ENCODE results near the gene TRPM3. TPM values are rescaled to one million over a fixed set of nuclear protein-coding genes. Genes with fewer than 3 reads are reported as not detected.

TRPM3 gene
- total and polyA plus RNA-seq, 2 of the 8 experiments (the other 6 are each of a cell fraction or from before 2014, with no cell fraction given), result 2.4 to 10.9 TPM

DNA sequence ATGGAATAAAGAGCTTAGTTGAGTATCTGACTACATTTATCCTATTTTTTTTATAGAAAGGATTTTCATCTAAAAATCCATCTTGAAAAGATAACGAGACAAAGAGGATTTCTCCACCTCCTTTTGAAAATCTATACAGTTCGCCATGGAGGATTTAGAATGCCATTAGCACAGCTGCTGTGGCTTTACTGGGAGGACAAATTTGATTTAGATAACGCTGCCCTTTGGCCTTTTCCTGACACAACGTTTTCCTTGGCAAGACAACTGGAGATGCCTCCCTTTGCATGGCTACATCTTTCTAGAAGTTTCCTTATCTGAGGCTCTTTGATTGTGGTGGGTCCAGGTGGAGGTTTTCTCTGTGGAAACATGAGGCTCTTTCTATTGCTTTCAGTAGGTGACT, 560.3 kb downstream of the TRPM3 start (continued):
- TF ChIP-seq FOSL1 (IDR thresholded peaks at IDR 0.05; ENCODE audit: insufficient read depth, low read depth, low read length) (no peak), GTF2F1 (IDR thresholded peaks at IDR 0.05; ENCODE audit: borderline replicate concordance, low read depth, low read length) (no peak)

Measured in H1 (cell line).